Panc1 (cell line): Measurements from ENCODE around the gene MYO1A. TPM values are rescaled to one million over a fixed set of nuclear protein-coding genes. Genes with fewer than 3 reads are reported as not detected.
A peak's percentile ranks its signal among the peaks of the same experiment; 100 is the strongest.

ENCODE experiments used
- ATAC-seq: fragments of 200-7000 bp; cut with Tn5 transposase; 2 replicates; pipeline ENCODE4 v1.9.1; 2020; ENCODE audit warnings: mild to moderate bottlenecking, moderate library complexity
- BruUV-seq: library from RNA; stranded (reverse); fragments of 400-500 nt; replicated peaks from 2 replicates; lab custom pipeline; 2021; lab: Mats Ljungman, UMichigan
- CTCF ChIA-PET: fragments of 300-600 bp; sonication (Branson Sonifier 250); formaldehyde crosslinking; loops from one replicate; lab custom pipeline; 2022; ENCODE audit warnings: antibody characterized with exemption; lab: Charles Lee
- POLR2A ChIA-PET: fragments of 300-600 bp; sonication (Branson Sonifier 250); formaldehyde crosslinking; loops from one replicate; lab custom pipeline; 2022; ENCODE audit warnings: antibody characterized with exemption; lab: Charles Lee
- DNase-seq: peaks from one replicate; pipeline ENCODE4 v3.0.0-alpha.2; 2010; ENCODE audit warnings: low read depth, low spot score
- H3K27ac ChIP-seq: 2 replicates; pipeline ENCODE4 v1.5.1; 2011; ENCODE audit warnings: mild to moderate bottlenecking, low read length, inconsistent platforms
- H3K27me3 ChIP-seq: fragments of 200-500 bp; sonication (Bioruptor generic); 2 replicates; pipeline ENCODE4 v1.6.0; 2014; ENCODE audit warnings: low read length, inconsistent platforms; ENCODE audit not compliant: control insufficient read depth, insufficient read depth
- H3K36me3 ChIP-seq: fragments of 200-500 bp; sonication (Bioruptor generic); 2 replicates; pipeline ENCODE4 v1.5.1; 2014; ENCODE audit warnings: inconsistent platforms, mild to moderate bottlenecking, low read length, moderate library complexity; ENCODE audit not compliant: control insufficient read depth, insufficient read depth
- H3K4me1 ChIP-seq: 2 replicates; pipeline ENCODE4 v1.5.1; 2011; ENCODE audit warnings: inconsistent platforms, mild to moderate bottlenecking, low read length, moderate library complexity; ENCODE audit not compliant: control insufficient read depth, insufficient read depth
- H3K4me3 ChIP-seq, 2 experiments: 2 replicates each; pipeline ENCODE4 v1.5.1; 2011 to 2012; ENCODE audit warnings: low read depth in 2 of 2, low read length in 2 of 2, mild to moderate bottlenecking in 2 of 2, inconsistent platforms in 1 of 2, moderate library complexity in 1 of 2
- H3K9me3 ChIP-seq: fragments of 200-500 bp; sonication (Bioruptor generic); 2 replicates; pipeline ENCODE4 v1.5.1; 2014; ENCODE audit warnings: low read depth, mild to moderate bottlenecking, inconsistent platforms, low read length, moderate library complexity; ENCODE audit not compliant: control insufficient read depth, insufficient read depth
- POLR2AphosphoS5 ChIP-seq: IDR thresholded peaks from 2 replicates; pipeline ENCODE4 v1.6.1; 2012; ENCODE audit warnings: mild to moderate bottlenecking, low read depth, low read length, moderate library complexity
- SIN3A ChIP-seq: IDR thresholded peaks from 2 replicates; pipeline ENCODE4 v1.6.1; 2012; ENCODE audit warnings: low read depth, mild to moderate bottlenecking, low read length, moderate library complexity, borderline replicate concordance; ENCODE audit not compliant: insufficient read depth
- TCF7L2 ChIP-seq: IDR thresholded peaks from 2 replicates; pipeline ENCODE4 v1.6.1; 2011; ENCODE audit warnings: mild to moderate bottlenecking, low read depth, low read length, inconsistent platforms
- in situ Hi-C: cut with HindIII; loops from 2 replicates; pipeline ENCODE4 v1.10.0; 2016; ENCODE audit warnings: low sequenced_read_pairs, low pct_unique_long_range_greater_than_20kb
- intact Hi-C: fragments of 100-400 bp; cut with micrococcal nuclease; formaldehyde crosslinking; loops from one replicate; pipeline ENCODE4 v1.10.0; 2022; ENCODE audit not compliant: unreplicated experiment
- total RNA-seq: library from RNA; stranded (reverse); gene quantifications from one replicate; pipeline ENCODE4 v1.2.1, GENCODE V29; 2021; ENCODE audit not compliant: unreplicated experiment
- TF ChIP-seq, protein P1 (sequence below), 2 experiments: IDR thresholded peaks; 2 replicates each; pipeline ENCODE4 v1.6.1; 2011 to 2012; ENCODE audit warnings: low read depth in 2 of 2, control low read depth in 1 of 2, low read length in 1 of 2, mild to moderate bottlenecking in 1 of 2, moderate library complexity in 1 of 2; ENCODE audit not compliant: insufficient read depth in 1 of 2
- TF ChIP-seq, protein P2 (sequence below): fragments of 450-650 bp; IDR thresholded peaks from 2 replicates; pipeline ENCODE4 v1.5.1; 2017; ENCODE audit warnings: mild to moderate bottlenecking

The MYO1A gene
- total RNA-seq, 1 experiment from 2014 or later, result not detected

DNA sequence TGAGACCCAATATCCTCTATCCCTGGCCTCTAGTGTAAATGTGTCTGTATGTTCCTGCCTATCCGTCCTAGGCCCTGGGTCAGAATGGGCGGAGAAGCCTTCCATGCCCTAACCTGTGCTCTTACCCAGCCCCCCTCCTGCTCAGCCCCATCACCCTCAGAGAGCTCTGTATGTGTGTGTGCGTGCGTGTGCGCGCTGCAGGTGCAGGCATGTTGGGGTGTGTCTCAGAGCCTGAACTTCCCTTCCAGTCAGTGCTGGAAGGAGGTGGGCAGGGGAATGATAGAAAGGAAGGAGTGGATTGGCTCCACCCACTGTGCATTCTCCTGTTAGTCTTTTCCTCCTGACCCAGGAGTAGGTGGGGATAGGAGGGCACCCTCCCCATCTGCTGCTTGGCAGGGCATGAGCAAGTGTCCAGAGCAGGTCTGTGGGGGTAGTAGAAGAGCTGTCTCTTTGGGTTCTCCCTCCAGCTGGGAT is 46.2 kb upstream of the MYO1A start:
- in situ Hi-C loops, result no loop called here
- H3K4me3 ChIP-seq, result no peak overlapping the region
- H3K27ac ChIP-seq, result no peak overlapping the region
- H3K27me3 ChIP-seq, result no peaks in the 10 kb centered on the region
- ATAC-seq (no peak), DNase-seq (no peak)
- no peaks in the 10 kb centered on the region for H3K9me3 ChIP-seq
- POLR2A ChIA-PET, result no interaction called here
- intact Hi-C loops, result no loop called here
- BruUV-seq, result TSS peak; percentile 81
- peaks cover 2% of the 10 kb centered on the region; the same call in 1 of the 2 replicates for H3K4me1 ChIP-seq
- no peaks in the 10 kb centered on the region for H3K36me3 ChIP-seq
- CTCF ChIA-PET, result interaction anchor here (0.5 to 0.6 kb wide), 2 partner anchors 16 to 90 kb away, joined by 4 to 9 read pairs; no protein-coding TSS in a partner anchor
- TF ChIP-seq, protein P1, sequence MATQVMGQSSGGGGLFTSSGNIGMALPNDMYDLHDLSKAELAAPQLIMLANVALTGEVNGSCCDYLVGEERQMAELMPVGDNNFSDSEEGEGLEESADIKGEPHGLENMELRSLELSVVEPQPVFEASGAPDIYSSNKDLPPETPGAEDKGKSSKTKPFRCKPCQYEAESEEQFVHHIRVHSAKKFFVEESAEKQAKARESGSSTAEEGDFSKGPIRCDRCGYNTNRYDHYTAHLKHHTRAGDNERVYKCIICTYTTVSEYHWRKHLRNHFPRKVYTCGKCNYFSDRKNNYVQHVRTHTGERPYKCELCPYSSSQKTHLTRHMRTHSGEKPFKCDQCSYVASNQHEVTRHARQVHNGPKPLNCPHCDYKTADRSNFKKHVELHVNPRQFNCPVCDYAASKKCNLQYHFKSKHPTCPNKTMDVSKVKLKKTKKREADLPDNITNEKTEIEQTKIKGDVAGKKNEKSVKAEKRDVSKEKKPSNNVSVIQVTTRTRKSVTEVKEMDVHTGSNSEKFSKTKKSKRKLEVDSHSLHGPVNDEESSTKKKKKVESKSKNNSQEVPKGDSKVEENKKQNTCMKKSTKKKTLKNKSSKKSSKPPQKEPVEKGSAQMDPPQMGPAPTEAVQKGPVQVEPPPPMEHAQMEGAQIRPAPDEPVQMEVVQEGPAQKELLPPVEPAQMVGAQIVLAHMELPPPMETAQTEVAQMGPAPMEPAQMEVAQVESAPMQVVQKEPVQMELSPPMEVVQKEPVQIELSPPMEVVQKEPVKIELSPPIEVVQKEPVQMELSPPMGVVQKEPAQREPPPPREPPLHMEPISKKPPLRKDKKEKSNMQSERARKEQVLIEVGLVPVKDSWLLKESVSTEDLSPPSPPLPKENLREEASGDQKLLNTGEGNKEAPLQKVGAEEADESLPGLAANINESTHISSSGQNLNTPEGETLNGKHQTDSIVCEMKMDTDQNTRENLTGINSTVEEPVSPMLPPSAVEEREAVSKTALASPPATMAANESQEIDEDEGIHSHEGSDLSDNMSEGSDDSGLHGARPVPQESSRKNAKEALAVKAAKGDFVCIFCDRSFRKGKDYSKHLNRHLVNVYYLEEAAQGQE (IDR thresholded peaks at IDR 0.05; ENCODE audit: insufficient read depth in 1 of 2, low read depth in 2 of 2, low read length in 1 of 2), result no peak
- TF ChIP-seq, protein P2, sequence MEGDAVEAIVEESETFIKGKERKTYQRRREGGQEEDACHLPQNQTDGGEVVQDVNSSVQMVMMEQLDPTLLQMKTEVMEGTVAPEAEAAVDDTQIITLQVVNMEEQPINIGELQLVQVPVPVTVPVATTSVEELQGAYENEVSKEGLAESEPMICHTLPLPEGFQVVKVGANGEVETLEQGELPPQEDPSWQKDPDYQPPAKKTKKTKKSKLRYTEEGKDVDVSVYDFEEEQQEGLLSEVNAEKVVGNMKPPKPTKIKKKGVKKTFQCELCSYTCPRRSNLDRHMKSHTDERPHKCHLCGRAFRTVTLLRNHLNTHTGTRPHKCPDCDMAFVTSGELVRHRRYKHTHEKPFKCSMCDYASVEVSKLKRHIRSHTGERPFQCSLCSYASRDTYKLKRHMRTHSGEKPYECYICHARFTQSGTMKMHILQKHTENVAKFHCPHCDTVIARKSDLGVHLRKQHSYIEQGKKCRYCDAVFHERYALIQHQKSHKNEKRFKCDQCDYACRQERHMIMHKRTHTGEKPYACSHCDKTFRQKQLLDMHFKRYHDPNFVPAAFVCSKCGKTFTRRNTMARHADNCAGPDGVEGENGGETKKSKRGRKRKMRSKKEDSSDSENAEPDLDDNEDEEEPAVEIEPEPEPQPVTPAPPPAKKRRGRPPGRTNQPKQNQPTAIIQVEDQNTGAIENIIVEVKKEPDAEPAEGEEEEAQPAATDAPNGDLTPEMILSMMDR, result no peak
- TF ChIP-seq SIN3A (no peak), POLR2AphosphoS5 (no peak), TCF7L2 (no peak)

DNA sequence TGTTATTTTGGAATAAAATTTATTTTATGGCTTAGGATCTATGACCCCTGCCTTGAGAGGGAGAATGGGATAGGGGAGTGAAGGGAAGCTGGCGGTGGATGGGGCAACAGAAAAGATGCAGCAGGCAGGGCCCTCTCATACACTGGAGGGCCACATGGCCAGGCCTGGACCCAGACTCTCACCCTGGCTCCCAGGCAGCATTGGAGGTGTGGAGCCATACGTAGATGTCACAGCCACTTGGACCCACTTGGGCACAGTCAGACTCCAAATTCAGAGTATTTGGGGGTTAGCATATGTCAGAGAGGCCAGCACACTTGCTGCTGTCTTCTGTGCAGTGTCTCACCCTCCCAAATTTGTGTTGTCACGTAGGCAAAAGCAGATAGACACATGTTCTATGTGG is 45.5 kb upstream of the MYO1A start:
- Histone ChIP-seq H3K4me3 (no peak overlapping the region), H3K36me3 (no peaks in the 10 kb centered on the region), H3K9me3 (no peaks in the 10 kb centered on the region), H3K4me1 (peaks cover 5% of the 10 kb centered on the region), H3K27me3 (no peaks in the 10 kb centered on the region), H3K27ac (no peak overlapping the region)
- no peak for DNase-seq
- in situ Hi-C loops, result no loop called here
- intact Hi-C loops, result no loop called here
- no TSS peak for BruUV-seq
- POLR2A ChIA-PET, result no interaction called here
- no peak for ATAC-seq
- TF ChIP-seq SIN3A (no peak), POLR2AphosphoS5 (no peak), TCF7L2 (no peak)
- TF ChIP-seq, protein P1 (IDR thresholded peaks at IDR 0.05; ENCODE audit: insufficient read depth in 1 of 2, low read depth in 2 of 2, low read length in 1 of 2), result no peak
- TF ChIP-seq, protein P2, result no peak
- CTCF ChIA-PET, result no interaction called here
